Forelimb muscle (tissue), 1 donor: ENCODE data around the gene EMC1. TPM values are rescaled to one million over a fixed set of nuclear protein-coding genes. Genes with fewer than 3 reads are reported as not detected.
"Not testable (repeated sequence)": the region's sequence is repeated elsewhere in the genome, so short reads cannot be mapped to it uniquely, and the experiment has no call there.

Experiments used
- DNase-seq: peaks from one replicate; pipeline ENCODE4 v3.0.0-alpha.2; 2013; ENCODE audit warnings: low read depth
- polyA plus RNA-seq: library from polyadenylated mRNA; unstranded; fragments of 120-200 nt; gene quantifications from one replicate; pipeline ENCODE4 v1.2.1, GENCODE V29; 2013; ENCODE audit not compliant: insufficient read length

EMC1 gene
- polyA plus RNA-seq, 1 donor, result 36.3 TPM

DNA sequence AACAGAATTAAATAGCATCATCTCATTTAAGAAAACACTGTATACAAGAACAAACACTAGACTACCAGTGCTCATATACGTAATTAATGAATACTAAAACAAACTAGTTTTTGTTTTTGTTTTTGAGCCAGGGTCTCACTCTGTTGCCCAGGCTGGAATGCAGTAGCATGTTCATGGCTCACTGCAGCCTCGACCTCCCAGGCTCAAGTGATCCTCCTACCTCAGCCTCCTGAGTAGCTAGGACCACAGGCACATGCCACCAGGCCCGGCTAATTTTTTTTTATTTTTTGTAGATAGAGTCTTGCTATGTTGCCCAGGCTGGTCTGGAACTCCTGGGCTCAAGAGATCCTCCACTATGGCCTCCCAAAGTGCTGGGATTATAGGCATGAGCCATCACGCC lies 34.7 kb downstream of the EMC1 start:
- not testable (repeated sequence) for DNase-seq

DNA sequence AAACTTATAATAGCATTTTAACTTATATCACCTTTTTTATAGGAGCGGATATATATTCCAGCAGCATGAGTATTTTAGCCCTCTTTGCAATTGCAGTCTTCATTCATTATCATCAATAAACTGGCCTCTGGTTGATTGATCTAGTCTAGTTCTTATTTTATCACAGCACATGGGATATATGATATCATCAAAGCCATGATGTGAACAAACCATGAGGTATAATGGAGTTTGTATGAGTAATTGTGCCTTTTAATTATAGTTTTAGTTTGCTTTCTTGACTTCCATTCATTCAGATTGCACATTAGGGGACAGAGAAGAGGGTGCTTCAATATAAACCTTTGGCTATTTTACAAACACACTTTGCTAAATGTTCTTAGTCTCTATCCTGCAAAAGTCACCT lies 37.7 kb downstream of the EMC1 start:
- DNase-seq, result no peak

GRCh38 chr1:19212167-19212566 lies 39.2 kb downstream of the EMC1 start:
- no peak for DNase-seq

GRCh38 chr1:19210772-19211549 lies 40.4 kb downstream of the EMC1 start:
- DNase-seq, result no peak

DNA sequence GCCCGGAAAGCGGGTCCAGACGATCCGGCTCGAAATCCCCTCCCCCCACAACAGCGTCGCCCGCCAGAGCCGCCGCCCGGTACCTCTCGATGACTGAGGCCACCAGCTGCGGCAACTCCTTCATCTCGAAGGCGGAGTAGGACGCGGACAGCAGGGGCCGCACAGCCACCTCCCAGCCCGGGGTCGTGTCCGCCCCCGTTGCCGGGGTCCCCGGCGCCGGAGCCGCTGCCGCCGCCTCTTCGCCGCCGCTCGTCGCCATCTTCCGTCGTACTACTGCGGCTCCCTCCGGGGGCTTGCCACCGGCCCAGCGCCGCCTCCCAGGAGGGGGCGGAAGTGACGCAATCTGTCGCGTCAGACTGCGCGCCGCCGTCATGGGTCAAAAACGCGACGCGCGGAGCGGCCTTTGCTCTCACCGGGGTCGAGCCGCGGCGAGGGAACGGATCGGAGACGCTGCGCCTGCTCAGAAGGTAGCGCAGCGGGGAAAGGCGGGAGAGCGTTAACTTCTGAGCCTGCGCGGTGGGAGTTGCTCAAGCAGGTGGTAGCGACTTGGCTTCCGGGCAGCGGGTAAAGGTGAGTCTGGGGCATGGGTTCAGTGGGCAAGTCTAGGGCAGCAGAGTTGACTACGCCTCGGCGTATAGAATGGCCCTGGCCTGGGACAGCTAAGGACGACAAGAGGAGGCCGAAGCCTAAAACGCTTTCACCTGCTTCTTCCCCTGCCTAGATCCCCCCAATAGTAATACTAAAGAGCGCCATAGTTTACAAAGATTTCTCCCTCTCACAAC lies 41.1 kb downstream of the EMC1 start, which contains the start of gene UBR4:
Gene UBR4 (minus strand): TSS at position 277 of the 782 bp plus-strand sequence. CDS start 18 bp downstream, at position 259.
- DNase-seq, result peak; percentile 78

DNA sequence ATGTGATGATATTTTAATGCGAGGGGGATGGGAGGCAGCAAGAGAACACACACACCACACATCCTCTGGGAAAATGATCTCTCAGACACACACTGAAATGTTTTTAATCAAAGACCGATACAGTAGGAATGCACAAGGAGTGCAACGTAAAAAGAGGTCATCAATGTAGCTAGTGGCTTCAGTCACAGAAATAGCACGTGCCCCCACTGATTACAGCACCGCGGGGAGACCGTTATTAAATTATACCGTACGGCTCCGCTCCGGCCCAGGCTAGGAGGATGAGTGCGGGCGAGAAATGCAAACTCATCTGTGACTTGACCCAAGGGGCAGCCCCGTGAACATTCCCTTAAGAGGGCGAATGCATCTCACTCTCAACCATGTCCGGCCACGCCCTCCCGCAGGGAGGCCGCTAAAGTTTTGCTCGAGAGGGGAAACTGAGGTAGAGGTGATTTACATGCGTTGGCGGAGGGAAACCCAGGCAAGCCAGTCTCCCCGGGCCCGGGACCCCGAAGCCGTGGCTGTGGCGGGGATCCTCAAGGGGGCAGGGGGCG lies 41.8 kb downstream of the EMC1 start:
- DNase-seq, result no peak

- no peak for DNase-seq
Measured at GRCh38 chr1:19208710-19209438, 42.5 kb downstream of the EMC1 start.

DNA sequence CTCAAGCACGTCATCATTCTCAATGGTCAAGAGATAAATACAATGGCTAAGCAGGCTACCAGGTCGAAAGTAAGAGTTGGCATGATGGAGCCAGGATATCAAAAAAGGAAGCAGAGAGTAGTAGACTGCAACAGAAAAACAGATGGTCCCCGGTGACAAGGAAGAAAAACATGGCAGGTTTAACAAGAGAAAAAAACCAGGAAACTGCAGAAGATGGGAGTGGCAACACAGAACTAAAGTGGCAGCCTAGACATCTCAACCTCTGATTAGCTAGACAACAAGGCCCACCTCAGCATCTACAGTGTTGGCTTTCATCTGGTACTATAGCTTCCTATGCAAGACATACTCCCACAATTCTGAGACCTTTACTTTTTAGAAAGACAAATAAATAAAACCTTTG lies 44.4 kb downstream of the EMC1 start:
- no peak for DNase-seq

GRCh38 chr1:19205845-19206244 lies 45.5 kb downstream of the EMC1 start:
- no peak for DNase-seq

- no peak for DNase-seq
Measured at GRCh38 chr1:19205403-19205802, 45.9 kb downstream of the EMC1 start.

DNA sequence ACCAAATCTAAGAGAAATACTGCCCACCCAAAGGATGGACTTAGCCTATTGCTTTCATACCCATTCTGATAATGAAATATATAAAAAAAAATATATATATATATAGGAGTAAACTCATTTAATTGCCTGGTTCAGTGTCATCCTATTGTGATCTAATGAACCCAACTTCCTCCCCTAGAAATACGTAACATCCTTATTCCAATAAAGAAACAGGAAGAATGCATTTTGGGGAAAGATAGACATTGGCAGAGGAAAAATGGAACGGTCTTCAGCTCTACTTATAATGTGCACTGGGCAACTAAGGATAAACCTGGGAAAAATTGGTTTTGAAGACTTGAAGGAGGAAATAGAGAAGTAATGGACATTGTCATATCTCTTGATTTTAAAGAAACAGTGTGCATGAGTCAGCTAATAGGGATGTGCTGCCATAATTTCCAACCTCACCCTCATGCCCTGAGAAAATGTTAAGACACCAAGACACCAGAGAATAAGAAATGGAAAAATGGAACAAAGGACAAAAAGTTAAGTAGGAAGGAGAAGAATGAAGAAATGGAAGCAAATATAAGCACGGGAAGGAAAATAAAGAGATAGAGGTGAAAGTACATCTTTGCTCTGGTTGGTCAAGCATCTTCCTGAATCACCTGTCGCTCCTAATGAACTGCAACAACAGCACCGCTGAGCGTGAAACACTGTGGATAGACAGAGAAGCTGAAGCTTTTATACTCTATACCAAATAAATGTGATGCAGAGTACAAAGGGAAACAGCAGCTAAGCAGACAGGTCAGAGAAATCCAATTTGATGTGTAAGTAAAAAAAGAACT lies 46.7 kb downstream of the EMC1 start:
- no peak for DNase-seq

GRCh38 chr1:19203440-19203839 lies 47.9 kb downstream of the EMC1 start:
- DNase-seq, result no peak

DNA sequence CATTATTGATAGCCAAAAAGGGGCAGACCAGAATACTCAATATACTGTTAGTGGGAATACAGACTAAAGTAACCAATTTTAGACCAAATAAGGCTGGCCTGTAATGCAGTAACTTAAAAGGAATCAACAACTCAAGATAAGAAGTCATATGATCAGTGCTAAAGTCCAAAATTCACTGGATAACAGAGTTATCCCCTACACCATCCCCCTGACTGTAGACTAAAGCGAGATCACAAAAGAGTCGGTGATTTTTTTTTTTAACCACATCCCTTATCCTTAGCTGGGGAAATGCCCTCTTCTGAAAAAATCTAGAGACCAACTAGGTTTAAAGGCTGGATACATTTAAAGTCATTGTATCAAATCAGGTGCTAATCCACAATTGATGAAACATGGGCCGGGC lies 48.9 kb downstream of the EMC1 start:
- DNase-seq, result no peak

DNA sequence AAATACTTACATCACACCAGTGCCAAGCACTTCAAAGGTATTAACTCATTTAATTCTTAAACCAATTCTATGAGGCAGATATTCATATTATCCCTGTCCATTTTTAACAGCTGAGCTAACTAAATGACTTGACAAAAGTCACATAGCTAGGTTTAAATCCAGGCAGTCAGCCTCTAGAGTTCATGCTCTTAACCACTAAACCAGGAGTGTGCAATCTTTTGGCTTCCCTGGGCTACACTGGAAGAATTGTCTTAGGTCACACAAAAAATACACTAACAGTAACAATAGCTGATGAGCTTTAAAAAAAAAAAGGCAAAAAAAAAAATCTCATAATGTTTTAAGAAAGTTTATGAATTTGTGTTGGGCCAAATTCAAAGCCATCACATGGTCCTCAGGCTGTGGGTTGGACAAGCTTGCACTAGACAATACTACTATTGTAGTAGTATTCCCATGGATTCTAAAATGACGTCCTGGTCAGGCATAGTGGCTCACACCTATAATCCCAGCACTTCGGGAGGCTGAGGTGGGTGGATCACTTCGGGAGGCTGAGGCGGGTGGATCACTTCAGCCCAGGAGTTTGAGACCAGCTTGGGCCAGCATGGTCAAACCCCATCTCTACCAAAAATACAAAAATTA lies 51.2 kb downstream of the EMC1 start:
- DNase-seq, result no peak

GRCh38 chr1:19199329-19199968 lies 51.9 kb downstream of the EMC1 start:
- no peak for DNase-seq

DNA sequence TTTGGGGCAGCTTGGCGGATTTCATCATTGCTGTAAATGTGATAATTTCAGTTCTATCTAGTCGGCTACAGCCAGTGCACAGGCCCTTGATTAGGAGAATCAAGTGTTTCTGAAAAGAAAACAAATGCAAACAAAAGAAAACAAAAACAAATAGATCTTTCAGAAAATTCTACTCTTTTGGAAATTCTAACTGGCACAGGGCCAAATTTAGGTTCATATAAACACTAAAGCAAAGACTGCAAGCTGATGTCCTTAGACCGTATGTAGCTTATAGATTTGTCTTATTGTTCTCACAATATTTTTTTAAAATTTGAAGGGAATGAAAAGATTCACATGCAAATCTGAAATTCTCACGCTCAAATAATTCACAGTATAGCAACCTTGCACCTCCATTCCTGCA lies 52.5 kb downstream of the EMC1 start:
- no peak for DNase-seq

DNA sequence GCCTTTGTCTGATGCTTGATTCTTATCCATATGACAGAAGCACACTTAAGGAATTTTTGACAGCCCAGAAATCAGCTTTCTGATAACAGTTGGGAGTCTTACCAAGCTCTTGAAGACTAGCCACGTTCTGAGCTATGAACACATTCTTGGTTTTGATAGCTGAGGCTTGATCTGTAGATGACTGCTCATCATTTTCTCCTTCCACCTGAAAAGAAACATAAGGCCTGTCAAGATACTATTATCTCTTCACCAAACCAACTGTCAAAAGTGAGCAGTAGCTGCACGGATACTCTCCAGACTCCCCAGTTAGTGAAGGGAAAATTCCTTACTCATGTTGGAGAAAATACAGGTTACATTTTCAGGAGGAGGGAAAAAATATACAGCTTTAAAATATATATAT lies 53.5 kb downstream of the EMC1 start:
- no peak for DNase-seq

GRCh38 chr1:19196331-19196730 lies 55.0 kb downstream of the EMC1 start:
- no peak for DNase-seq

- DNase-seq, result no peak
Measured at GRCh38 chr1:19193004-19193403, 58.3 kb downstream of the EMC1 start.

DNA sequence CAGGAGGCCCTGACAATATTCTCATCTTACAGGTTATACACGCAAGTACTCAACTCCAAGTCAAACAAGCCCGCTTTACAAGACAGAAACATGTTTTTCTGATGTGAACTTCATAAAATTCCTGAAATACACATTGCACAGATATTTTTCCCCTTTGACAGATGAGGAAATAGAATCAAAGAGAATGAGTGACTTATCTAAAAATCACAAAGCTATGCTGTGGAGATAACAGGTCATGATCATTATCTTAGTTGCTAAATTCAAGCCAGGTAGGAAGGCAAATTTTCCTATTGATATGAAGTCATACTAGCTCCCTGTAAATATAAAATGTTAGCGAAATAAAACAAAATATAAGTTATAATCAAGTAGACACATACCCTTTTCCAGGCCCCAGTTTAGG lies 59.5 kb downstream of the EMC1 start:
- DNase-seq, result no peak
